Epithelial cell of proximal tubule (primary cell): ENCODE measurements around the gene KRT25. TPM values are rescaled to one million over a fixed set of nuclear protein-coding genes. Genes with fewer than 3 reads are reported as not detected.

Experiments used
- DNase-seq: peaks from one replicate; pipeline ENCODE4 v3.0.0-alpha.2; 2011; ENCODE audit warnings: low read depth
- H3K4me3 ChIP-seq: 2 replicates; pipeline ENCODE4 v1.5.1; 2011; ENCODE audit warnings: low read depth, mild to moderate bottlenecking, low read length
- total RNA-seq: library from RNA; depleted of rRNA; stranded (reverse); fragments of >200 nt; gene quantifications from 2 replicates; pipeline ENCODE4 v1.2.3, GENCODE V29; 2015
- TF ChIP-seq, protein P1 (sequence below): conservative IDR thresholded peaks from 2 replicates; pipeline ENCODE4 v1.5.1; 2012; ENCODE audit warnings: low read depth, mild to moderate bottlenecking, low read length

KRT25 gene
- total RNA-seq, 1 donor from 2014 or later = 0.17 TPM

DNA sequence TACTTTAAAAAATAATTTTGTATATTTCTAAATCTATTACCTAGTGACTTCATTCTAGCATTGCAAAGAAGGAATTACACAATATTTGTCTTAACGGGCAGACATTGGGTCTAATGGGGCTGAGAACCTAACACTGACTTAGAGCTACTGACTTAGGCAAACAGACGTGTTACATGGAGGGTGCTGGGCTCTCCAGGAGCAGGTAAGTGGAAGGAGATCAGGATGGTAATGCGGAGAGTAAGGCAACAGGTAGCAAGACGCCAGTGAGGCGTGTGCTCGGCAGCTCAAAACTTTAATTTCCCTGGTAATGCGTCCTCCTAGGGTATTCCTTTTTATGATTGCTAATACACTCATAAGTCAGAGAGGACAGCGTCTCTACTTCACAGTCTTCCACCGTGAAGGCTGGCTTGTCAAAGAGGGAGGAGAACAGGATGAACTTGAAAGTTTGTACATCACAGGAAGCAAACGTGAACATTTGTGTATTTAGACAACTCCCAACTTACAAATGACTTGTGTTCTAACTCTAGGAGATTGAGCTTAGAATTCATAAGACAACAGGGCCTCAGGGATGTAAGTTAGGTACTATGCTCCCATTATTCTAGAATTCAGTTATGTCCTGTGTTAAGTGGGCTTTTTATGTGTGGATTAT is 40.0 kb upstream of the KRT25 start:
- TF ChIP-seq, protein P1, sequence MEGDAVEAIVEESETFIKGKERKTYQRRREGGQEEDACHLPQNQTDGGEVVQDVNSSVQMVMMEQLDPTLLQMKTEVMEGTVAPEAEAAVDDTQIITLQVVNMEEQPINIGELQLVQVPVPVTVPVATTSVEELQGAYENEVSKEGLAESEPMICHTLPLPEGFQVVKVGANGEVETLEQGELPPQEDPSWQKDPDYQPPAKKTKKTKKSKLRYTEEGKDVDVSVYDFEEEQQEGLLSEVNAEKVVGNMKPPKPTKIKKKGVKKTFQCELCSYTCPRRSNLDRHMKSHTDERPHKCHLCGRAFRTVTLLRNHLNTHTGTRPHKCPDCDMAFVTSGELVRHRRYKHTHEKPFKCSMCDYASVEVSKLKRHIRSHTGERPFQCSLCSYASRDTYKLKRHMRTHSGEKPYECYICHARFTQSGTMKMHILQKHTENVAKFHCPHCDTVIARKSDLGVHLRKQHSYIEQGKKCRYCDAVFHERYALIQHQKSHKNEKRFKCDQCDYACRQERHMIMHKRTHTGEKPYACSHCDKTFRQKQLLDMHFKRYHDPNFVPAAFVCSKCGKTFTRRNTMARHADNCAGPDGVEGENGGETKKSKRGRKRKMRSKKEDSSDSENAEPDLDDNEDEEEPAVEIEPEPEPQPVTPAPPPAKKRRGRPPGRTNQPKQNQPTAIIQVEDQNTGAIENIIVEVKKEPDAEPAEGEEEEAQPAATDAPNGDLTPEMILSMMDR = no peak
- no peak for DNase-seq
- no peak overlapping the region for H3K4me3 ChIP-seq

DNA sequence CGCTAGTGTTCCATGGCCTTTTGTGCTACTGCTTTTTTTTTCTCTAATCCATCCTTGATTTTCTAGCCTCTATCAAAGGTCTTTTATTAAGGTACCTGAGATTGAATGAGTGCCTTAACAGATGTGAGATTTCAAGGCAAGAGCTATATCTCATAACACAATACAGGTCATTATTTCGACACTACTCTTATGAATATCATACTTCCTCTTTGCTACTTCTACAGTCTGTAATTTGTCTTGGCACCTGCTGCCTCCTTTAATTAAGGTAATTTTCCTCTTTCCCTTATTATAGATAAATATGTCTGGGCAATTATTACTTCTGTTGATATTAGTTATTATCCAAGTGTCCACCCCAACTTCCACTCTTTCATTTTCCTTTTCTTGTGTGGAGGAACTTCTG is 39.3 kb upstream of the KRT25 start:
- TF ChIP-seq, protein P1 = no peak

DNA sequence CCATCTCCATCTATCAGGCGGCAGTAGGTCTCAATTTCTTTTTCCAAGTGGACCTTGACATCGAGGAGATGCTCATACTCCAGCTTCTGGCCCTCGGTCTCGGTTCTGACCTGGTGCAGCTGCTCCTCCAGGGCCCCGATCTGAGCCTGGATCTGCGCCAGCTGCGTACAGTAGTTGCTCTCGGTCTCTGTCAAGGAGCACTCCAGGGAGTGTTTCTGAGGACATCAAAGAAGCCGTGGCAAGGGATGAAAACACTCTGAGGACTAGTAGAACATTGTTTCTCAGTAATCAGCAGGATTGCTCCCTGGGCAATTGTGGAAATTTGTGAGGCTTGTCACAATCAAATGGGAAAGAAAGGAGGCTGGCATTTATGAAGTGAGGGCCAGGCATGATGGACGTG is 38.7 kb upstream of the KRT25 start:
- TF ChIP-seq, protein P1 = no peak
- no peak overlapping the region for H3K4me3 ChIP-seq
- no peak for DNase-seq

More for the DNA sequence above, 39.3 kb upstream of the KRT25 start:
- no peak for DNase-seq
- no peak overlapping the region for H3K4me3 ChIP-seq

DNA sequence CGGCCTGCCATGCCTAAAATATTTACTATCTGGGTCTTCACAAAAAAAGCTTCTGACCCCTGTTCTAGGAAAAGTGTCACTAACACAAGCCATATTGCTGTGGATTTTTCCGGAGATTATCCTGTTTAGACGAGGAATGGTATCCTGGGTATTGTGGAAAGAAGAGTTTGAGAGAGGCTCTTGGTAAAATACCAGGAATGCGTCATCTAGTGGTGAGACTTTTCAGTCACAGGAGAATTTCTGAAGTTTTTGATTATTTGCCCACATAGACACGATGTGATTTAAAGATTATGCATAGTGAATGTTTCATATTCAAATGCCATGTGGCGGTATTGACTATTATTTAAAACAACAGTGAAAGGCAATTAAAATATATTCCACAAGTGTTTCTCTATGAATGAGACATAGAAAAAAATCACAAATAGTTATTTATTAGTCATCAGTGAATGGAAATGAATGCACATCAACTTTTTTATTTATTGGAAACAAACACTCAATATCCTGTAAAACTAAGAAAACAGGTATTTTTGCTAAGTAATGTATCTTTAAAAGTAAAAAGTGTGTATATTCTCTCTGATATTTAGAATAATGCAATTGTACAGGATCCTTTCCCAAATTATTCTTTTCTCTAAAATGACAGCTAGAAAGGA is 36.8 kb upstream of the KRT25 start:
- H3K4me3 ChIP-seq = no peak overlapping the region
- DNase-seq = no peak
- TF ChIP-seq, protein P1 = peak; percentile 88

DNA sequence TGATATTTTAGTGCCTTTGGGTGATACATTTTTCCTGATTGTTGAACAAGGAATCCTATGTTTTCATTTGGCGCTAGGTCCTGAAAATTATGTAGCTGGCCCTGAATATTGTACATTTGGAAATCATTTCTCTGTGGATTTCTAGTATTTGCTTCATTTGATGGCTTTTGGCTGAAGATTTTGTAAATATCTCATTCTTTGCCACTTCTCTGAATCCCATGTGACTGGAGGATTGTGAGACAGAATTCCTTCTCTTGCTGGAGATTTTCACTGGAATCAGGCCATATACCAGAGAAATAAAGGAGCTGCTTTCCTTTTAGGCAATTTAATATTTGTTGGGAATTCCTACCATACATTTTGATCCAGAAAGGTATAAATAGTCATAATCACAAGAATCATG is 36.0 kb upstream of the KRT25 start:
- H3K4me3 ChIP-seq = no peak overlapping the region
- no peak for DNase-seq
- TF ChIP-seq, protein P1 = no peak

DNA sequence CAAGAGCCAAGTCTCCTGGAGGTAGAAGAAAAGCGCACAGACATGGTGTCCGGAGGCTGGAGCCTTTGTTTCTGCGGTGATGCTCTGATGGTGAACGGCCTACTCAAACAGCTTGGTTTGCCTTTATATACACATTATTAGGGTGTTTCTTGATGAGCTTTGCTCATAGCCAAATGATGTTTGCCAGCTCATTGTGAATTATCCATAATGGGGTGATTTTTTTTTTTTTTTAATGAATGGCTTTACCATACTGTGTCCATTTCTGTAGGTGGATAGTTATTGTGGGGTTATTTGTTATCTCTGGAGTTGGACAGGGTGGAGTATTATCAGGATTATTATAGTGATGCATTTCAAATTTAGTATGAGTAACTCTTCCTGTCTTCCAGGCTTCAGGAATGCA is 27.3 kb upstream of the KRT25 start, which contains the start of gene KRT27:
Gene KRT27 (minus strand): TSS at position 101 of the 400 bp plus-strand sequence. CDS start 57 bp downstream, at position 44.
- no peak within 1 kb of the TSS for H3K4me3 ChIP-seq
- no peak for DNase-seq
- TF ChIP-seq, protein P1 = no peak
